WTC11 (cell line): ENCODE data around the gene ADGRL2. TPM values are rescaled to one million over a fixed set of nuclear protein-coding genes. Genes with fewer than 3 reads are reported as not detected.

Experiments used
- ATAC-seq: fragments of 200-7000 bp; cut with Tn5 transposase; 2 replicates; pipeline ENCODE4 v1.10.0; 2021; ENCODE audit warnings: mild to moderate bottlenecking, moderate library complexity
- CTCF ChIA-PET: fragments of 300-600 bp; sonication (Branson Sonifier 250); formaldehyde crosslinking; loops from one replicate; lab custom pipeline; 2021; ENCODE audit warnings: antibody characterized with exemption; lab: Charles Lee
- POLR2A ChIA-PET: fragments of 350-600 bp; sonication (Branson Sonifier 250); formaldehyde crosslinking; loops from one replicate; lab custom pipeline; 2021; ENCODE audit warnings: antibody characterized with exemption; lab: Charles Lee
- DNase-seq: peaks from one replicate; pipeline ENCODE4 v3.0.0; 2021; ENCODE audit warnings: low spot score
- H3K27ac Mint-ChIP-seq: 2 replicates; pipeline ENCODE4 v1.8.0; 2021; ENCODE audit warnings: mixed read lengths
- H3K27me3 Mint-ChIP-seq: 2 replicates; pipeline ENCODE4 v1.8.0; 2021; ENCODE audit warnings: low read depth, mild to moderate bottlenecking, moderate library complexity, mixed read lengths
- H3K36me3 Mint-ChIP-seq: 2 replicates; pipeline ENCODE4 v1.8.0; 2021; ENCODE audit warnings: mixed read lengths
- H3K4me1 Mint-ChIP-seq: 2 replicates; pipeline ENCODE4 v1.8.0; 2022; ENCODE audit warnings: mixed read lengths
- H3K4me3 Mint-ChIP-seq: 2 replicates; pipeline ENCODE4 v1.8.0; 2021; ENCODE audit warnings: mild to moderate bottlenecking, moderate library complexity, mixed read lengths
- H3K9me3 Mint-ChIP-seq: 2 replicates; pipeline ENCODE4 v1.8.0; 2021; ENCODE audit warnings: mixed read lengths
- ELF4 ChIP-seq: sonication (generic); formaldehyde crosslinking; IDR thresholded peaks from 2 replicates; pipeline ENCODE4 v1.8.1; 2022; ENCODE audit warnings: low read depth, mild to moderate bottlenecking, moderate library complexity, missing genetic modification reagents
- GABPB1 ChIP-seq: sonication (generic); formaldehyde crosslinking; IDR thresholded peaks from 2 replicates; pipeline ENCODE4 v1.8.1; 2023; ENCODE audit warnings: mild to moderate bottlenecking, missing genetic modification reagents
- GTF2I ChIP-seq: fragments of 250-450 bp; sonication (Bioruptor Pico); conservative IDR thresholded peaks from 2 replicates; pipeline ENCODE4 v1.4.0; 2021; ENCODE audit warnings: mild to moderate bottlenecking
- KAT7 ChIP-seq: sonication (generic); formaldehyde crosslinking; IDR thresholded peaks from 2 replicates; pipeline ENCODE4 v1.8.1; 2023; ENCODE audit warnings: missing genetic modification reagents, mild to moderate bottlenecking, borderline replicate concordance
- SOX15 ChIP-seq: fragments of 250-450 bp; sonication (Bioruptor Pico); IDR thresholded peaks from 2 replicates; pipeline ENCODE4 v1.9.0; 2021; ENCODE audit warnings: mild to moderate bottlenecking
- TEAD1 ChIP-seq: sonication (generic); formaldehyde crosslinking; IDR thresholded peaks from 2 replicates; pipeline ENCODE4 v1.8.0; 2022; ENCODE audit warnings: mild to moderate bottlenecking, missing genetic modification reagents
- TP53 ChIP-seq: sonication (generic); formaldehyde crosslinking; IDR thresholded peaks from 2 replicates; pipeline ENCODE4 v1.8.1; 2023; ENCODE audit warnings: mild to moderate bottlenecking, missing genetic modification reagents
- ZNF396 ChIP-seq: fragments of 250-450 bp; sonication (Bioruptor Pico); IDR thresholded peaks from 2 replicates; pipeline ENCODE4 v1.8.0; 2021; ENCODE audit warnings: mild to moderate bottlenecking, moderate library complexity, borderline replicate concordance
- total RNA-seq: library from RNA; stranded (reverse); gene quantifications from 3 replicates; pipeline ENCODE4 v1.2.3, GENCODE V29; 2021
- TF ChIP-seq, protein P1 (sequence below): fragments of 250-450 bp; sonication (Bioruptor Pico); IDR thresholded peaks from 2 replicates; pipeline ENCODE4 v1.9.0; 2021; ENCODE audit warnings: mild to moderate bottlenecking
- TF ChIP-seq, protein P2 (sequence below): fragments of 250-450 bp; sonication (Bioruptor Pico); conservative IDR thresholded peaks from 2 replicates; pipeline ENCODE4 v1.9.0; 2021; ENCODE audit warnings: mild to moderate bottlenecking
- TF ChIP-seq, protein P3 (sequence below): fragments of 250-450 bp; sonication (Bioruptor Pico); IDR thresholded peaks from 2 replicates; pipeline ENCODE4 v1.9.0; 2021; ENCODE audit warnings: moderate library complexity, mild to moderate bottlenecking, inconsistent platforms, borderline replicate concordance
- TF ChIP-seq, protein P4 (sequence below): sonication (generic); formaldehyde crosslinking; conservative IDR thresholded peaks from 2 replicates; pipeline ENCODE4 v1.8.1; 2023; ENCODE audit warnings: mild to moderate bottlenecking, low read depth, missing genetic modification reagents, moderate library complexity
- TF ChIP-seq, protein P5 (sequence below): sonication (generic); formaldehyde crosslinking; IDR thresholded peaks from 2 replicates; pipeline ENCODE4 v1.8.1; 2022; ENCODE audit warnings: low read depth, missing genetic modification reagents, borderline replicate concordance
- TF ChIP-seq, protein P6 (sequence below): sonication (generic); formaldehyde crosslinking; IDR thresholded peaks from 2 replicates; pipeline ENCODE4 v1.8.1; 2023; ENCODE audit warnings: mild to moderate bottlenecking, missing genetic modification reagents, borderline replicate concordance

The ADGRL2 gene
- total RNA-seq, 1 experiment from 2014 or later: 71.6 TPM

DNA sequence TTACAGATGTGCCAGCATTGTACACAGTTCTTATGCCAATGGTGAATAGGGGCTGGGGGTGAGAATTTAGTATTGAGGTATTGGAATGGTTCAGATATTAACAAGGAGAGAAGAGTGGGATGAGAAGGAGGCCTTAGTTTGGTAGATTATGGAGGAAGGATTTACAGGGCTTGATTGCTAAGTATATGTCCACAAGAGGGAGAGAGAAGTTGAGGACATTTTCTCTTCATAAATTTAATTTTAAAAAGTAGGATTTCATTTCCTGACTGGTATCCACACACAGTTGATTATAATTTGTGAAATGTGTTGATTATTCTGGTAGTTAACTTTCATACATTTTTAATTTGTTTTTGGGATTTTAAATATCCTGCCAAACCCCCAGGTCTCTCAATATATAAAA is 213.0 kb downstream of the ADGRL2 start (continued):
- TF ChIP-seq, protein P1, sequence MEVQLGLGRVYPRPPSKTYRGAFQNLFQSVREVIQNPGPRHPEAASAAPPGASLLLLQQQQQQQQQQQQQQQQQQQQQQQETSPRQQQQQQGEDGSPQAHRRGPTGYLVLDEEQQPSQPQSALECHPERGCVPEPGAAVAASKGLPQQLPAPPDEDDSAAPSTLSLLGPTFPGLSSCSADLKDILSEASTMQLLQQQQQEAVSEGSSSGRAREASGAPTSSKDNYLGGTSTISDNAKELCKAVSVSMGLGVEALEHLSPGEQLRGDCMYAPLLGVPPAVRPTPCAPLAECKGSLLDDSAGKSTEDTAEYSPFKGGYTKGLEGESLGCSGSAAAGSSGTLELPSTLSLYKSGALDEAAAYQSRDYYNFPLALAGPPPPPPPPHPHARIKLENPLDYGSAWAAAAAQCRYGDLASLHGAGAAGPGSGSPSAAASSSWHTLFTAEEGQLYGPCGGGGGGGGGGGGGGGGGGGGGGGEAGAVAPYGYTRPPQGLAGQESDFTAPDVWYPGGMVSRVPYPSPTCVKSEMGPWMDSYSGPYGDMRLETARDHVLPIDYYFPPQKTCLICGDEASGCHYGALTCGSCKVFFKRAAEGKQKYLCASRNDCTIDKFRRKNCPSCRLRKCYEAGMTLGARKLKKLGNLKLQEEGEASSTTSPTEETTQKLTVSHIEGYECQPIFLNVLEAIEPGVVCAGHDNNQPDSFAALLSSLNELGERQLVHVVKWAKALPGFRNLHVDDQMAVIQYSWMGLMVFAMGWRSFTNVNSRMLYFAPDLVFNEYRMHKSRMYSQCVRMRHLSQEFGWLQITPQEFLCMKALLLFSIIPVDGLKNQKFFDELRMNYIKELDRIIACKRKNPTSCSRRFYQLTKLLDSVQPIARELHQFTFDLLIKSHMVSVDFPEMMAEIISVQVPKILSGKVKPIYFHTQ (CRISPR knock-in tag): no peak
- TF ChIP-seq, protein P2, sequence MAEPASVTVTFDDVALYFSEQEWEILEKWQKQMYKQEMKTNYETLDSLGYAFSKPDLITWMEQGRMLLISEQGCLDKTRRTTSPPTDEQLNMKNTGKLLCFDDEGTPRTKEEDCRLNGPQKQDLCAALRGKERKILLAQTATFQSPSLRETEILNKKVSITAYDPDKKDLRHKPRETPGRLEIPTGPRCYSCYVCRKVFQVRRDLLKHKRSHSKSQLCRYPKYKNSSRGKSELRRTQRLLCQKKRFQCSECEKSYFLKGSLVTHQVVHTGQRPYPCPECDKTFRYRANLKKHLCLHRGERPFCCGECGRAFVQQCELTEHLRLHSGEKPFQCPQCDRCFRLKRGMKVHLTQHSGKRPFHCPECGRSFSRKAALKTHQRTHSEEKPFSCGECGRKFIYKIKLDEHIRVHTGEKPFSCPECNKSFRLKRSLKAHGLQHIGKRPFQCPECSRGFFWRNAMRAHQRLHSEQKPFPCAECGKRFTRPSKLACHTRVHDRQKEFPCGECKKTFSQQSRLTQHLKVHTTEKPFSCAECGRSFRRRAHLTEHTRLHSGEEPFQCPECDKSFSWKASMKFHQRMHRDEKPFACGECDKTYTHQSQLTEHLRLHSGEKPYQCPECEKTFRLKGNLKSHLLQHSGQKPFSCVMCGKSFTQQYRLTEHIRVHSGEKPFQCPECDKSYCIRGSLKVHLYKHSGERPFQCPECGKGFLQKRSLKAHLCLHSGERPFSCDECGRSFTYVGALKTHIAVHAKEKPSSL (CRISPR knock-in tag): no peak
- TF ChIP-seq, protein P3, sequence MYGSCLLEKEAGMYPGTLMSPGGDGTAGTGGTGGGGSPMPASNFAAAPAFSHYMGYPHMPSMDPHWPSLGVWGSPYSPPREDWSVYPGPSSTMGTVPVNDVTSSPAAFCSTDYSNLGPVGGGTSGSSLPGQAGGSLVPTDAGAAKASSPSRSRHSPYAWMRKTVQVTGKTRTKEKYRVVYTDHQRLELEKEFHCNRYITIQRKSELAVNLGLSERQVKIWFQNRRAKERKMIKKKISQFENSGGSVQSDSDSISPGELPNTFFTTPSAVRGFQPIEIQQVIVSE (CRISPR knock-in tag): no peak
- TF ChIP-seq, protein P4, sequence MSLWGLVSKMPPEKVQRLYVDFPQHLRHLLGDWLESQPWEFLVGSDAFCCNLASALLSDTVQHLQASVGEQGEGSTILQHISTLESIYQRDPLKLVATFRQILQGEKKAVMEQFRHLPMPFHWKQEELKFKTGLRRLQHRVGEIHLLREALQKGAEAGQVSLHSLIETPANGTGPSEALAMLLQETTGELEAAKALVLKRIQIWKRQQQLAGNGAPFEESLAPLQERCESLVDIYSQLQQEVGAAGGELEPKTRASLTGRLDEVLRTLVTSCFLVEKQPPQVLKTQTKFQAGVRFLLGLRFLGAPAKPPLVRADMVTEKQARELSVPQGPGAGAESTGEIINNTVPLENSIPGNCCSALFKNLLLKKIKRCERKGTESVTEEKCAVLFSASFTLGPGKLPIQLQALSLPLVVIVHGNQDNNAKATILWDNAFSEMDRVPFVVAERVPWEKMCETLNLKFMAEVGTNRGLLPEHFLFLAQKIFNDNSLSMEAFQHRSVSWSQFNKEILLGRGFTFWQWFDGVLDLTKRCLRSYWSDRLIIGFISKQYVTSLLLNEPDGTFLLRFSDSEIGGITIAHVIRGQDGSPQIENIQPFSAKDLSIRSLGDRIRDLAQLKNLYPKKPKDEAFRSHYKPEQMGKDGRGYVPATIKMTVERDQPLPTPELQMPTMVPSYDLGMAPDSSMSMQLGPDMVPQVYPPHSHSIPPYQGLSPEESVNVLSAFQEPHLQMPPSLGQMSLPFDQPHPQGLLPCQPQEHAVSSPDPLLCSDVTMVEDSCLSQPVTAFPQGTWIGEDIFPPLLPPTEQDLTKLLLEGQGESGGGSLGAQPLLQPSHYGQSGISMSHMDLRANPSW (CRISPR knock-in tag): no peak
- TF ChIP-seq GTF2I (CRISPR knock-in tag): no peak
- TF ChIP-seq TP53: no peak
- no peak for TF ChIP-seq GABPB1 (CRISPR knock-in tag)

DNA sequence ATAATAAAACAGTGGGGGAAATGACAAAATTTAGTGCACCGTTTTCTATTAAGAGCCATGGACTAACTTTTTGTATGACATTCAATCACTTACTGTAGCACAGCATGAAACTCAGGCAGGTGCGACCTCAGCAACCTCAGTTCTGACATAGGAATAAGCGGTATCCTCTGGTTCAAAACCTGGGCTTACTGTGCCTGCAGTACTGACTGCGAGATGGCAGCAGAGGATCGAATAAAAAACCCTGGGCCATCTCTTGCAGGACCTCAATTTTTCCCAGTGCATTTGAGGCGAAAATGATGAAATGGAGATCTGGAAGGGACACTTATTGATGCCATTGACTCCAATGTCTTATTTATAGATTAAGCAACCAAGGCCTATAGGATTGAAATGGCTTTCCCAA is 214.7 kb downstream of the ADGRL2 start:
- Mint-ChIP-seq H3K4me3 (no peak overlapping the region), H3K9me3 (peaks cover 14% of the 10 kb centered on the region), H3K4me1 (no peaks in the 10 kb centered on the region), H3K27ac (no peak overlapping the region), H3K27me3 (no peaks in the 10 kb centered on the region), H3K36me3 (no peaks in the 10 kb centered on the region)
- POLR2A ChIA-PET: no interaction called here
- ATAC-seq (no peak), DNase-seq (no peak)
- CTCF ChIA-PET: no interaction called here
- TF ChIP-seq, protein P5, sequence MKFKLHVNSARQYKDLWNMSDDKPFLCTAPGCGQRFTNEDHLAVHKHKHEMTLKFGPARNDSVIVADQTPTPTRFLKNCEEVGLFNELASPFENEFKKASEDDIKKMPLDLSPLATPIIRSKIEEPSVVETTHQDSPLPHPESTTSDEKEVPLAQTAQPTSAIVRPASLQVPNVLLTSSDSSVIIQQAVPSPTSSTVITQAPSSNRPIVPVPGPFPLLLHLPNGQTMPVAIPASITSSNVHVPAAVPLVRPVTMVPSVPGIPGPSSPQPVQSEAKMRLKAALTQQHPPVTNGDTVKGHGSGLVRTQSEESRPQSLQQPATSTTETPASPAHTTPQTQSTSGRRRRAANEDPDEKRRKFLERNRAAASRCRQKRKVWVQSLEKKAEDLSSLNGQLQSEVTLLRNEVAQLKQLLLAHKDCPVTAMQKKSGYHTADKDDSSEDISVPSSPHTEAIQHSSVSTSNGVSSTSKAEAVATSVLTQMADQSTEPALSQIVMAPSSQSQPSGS: no peak
- no peak for TF ChIP-seq SOX15 (CRISPR knock-in tag)
- TF ChIP-seq ZNF396 (CRISPR knock-in tag): no peak
- no peak for TF ChIP-seq ELF4 (CRISPR knock-in tag)
- TF ChIP-seq, protein P6, sequence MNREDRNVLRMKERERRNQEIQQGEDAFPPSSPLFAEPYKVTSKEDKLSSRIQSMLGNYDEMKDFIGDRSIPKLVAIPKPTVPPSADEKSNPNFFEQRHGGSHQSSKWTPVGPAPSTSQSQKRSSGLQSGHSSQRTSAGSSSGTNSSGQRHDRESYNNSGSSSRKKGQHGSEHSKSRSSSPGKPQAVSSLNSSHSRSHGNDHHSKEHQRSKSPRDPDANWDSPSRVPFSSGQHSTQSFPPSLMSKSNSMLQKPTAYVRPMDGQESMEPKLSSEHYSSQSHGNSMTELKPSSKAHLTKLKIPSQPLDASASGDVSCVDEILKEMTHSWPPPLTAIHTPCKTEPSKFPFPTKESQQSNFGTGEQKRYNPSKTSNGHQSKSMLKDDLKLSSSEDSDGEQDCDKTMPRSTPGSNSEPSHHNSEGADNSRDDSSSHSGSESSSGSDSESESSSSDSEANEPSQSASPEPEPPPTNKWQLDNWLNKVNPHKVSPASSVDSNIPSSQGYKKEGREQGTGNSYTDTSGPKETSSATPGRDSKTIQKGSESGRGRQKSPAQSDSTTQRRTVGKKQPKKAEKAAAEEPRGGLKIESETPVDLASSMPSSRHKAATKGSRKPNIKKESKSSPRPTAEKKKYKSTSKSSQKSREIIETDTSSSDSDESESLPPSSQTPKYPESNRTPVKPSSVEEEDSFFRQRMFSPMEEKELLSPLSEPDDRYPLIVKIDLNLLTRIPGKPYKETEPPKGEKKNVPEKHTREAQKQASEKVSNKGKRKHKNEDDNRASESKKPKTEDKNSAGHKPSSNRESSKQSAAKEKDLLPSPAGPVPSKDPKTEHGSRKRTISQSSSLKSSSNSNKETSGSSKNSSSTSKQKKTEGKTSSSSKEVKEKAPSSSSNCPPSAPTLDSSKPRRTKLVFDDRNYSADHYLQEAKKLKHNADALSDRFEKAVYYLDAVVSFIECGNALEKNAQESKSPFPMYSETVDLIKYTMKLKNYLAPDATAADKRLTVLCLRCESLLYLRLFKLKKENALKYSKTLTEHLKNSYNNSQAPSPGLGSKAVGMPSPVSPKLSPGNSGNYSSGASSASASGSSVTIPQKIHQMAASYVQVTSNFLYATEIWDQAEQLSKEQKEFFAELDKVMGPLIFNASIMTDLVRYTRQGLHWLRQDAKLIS (CRISPR knock-in tag): no peak
- TF ChIP-seq TEAD1 (CRISPR knock-in tag): no peak
- no peak for TF ChIP-seq KAT7 (CRISPR knock-in tag)
